ENCODE data around the gene ETV4. TPM values are rescaled to one million over a fixed set of nuclear protein-coding genes. Genes with fewer than 3 reads are reported as not detected.
A peak's percentile ranks its signal among the peaks of the same experiment; 100 is the strongest.

Gene ETV4
- total RNA-seq, 6 experiments from 2014 or later, result 0.42 to 1.4 (median 0.80) TPM; not detected in 1

- Histone ChIP-seq H3K4me1 (peaks cover 0 to 4% (median 0%) of the 10 kb centered on the region in 4 donors), H3K4me3 (no peak overlapping the region), H3K27me3 (no peaks in the 10 kb centered on the region), H3K36me3 (no peaks in the 10 kb centered on the region), H3K27ac (no peak overlapping the region), H3K9me3 (no peaks in the 10 kb centered on the region)
- intact Hi-C loops (cut with DNase I), result no loop called here
- DNase-seq, result no peak
- WGBS (ENCODE audit: insufficient coverage, low coverage, low lambda C conversion rate, missing lambda C conversion rate), result 86% methylated on average over 5 of the region's 7 CpGs
- no peak for TF ChIP-seq CTCF (IDR thresholded peaks at IDR 0.05)
- peak in 1 of 4 donors; percentile 14 for ATAC-seq
Observed at GRCh38 chr17:43560461-43561427, 14.6 kb upstream of the ETV4 start.

DNA sequence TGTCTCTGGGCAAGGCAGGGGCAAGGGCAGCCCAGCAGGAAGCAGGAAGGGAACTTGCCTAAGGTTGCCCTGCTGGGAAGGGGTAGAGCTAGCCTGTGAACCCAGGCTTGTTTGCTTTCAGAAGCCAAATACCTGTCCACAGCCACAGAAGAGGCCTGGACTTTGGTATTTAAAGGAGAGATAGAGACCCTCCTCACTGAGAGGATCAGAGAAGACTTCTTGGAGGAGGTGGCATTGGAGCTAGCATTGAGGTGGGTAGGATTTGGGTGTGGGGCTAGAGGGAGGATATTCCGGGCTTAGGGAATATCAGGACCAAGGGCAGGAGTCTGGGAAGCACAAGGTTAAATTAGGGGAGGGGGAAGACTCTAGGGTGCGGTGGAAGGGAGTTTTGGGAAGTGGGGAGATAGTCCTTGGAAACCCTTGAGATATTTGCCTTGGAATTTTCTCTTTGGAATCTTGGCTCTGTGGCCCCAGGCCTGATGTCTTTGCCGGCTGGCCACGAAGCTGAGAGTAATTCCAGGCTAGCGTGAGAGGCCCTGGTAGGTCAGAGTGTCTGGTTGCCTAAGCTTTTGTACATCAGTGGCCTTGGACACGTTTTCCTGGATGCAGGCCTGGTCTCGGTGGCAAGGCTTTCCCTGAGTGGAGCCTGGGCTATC, 13.1 kb upstream of the ETV4 start:
- 76% methylated on average over 4 of the region's 7 CpGs for WGBS (ENCODE audit: insufficient coverage, low coverage, low lambda C conversion rate, missing lambda C conversion rate)
- peaks cover 0 to 4% (median 0%) of the 10 kb centered on the region in 4 donors for H3K4me1 ChIP-seq
- no peak for DNase-seq
- no peaks in the 10 kb centered on the region for H3K27me3 ChIP-seq
- H3K27ac ChIP-seq, result no peak overlapping the region
- ATAC-seq, result peak in 2 of 4 donors; percentile 15 to 43
- TF ChIP-seq POLR2A (IDR thresholded peaks at IDR 0.05) (no peak), CTCF (IDR thresholded peaks at IDR 0.05) (no peak)
- intact Hi-C loops (cut with DNase I), result no loop called here
- no peaks in the 10 kb centered on the region for H3K36me3 ChIP-seq
- no peaks in the 10 kb centered on the region for H3K9me3 ChIP-seq
- H3K4me3 ChIP-seq, result no peak overlapping the region

GRCh38 chr17:43558805-43559160, 12.6 kb upstream of the ETV4 start:
- Histone ChIP-seq H3K27ac (no peak overlapping the region), H3K4me1 (peaks cover 0 to 4% (median 0%) of the 10 kb centered on the region in 4 donors)
- TF ChIP-seq POLR2A (IDR thresholded peaks at IDR 0.05) (no peak), CTCF (IDR thresholded peaks at IDR 0.05) (no peak)

DNA sequence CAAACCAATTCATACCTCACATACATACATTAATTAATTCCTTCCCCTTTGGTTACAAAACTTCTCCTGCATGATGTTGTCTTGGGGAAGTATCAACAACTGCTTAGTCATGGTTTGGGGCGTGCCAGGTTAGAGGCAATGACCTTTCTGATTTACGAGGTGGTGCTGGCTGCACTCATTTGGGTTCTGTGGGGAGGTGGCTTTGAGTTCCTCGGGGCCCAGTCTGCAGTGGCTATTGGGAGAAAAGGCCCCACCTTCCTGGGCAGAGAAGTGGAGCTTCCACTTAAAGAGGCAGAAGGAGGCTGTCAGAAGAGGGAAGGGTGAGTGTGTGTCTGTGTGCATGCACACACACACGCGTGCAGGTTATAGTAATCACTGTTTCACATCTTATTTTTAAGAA, 10.2 kb upstream of the ETV4 start:
- H3K4me1 ChIP-seq, result peaks cover 0 to 4% (median 0%) of the 10 kb centered on the region in 4 donors
- ATAC-seq (peak; percentile 41 to 85 (median 67)), DNase-seq (no peak)
- intact Hi-C loops (cut with DNase I), result no loop called here
- H3K27ac ChIP-seq, result no peak overlapping the region
- no peaks in the 10 kb centered on the region for H3K9me3 ChIP-seq
- no peaks in the 10 kb centered on the region for H3K36me3 ChIP-seq
- H3K27me3 ChIP-seq, result no peaks in the 10 kb centered on the region
- WGBS (ENCODE audit: insufficient coverage, low coverage, low lambda C conversion rate, missing lambda C conversion rate), result 41% methylated on average over 5 of the region's 5 CpGs
- TF ChIP-seq POLR2A (IDR thresholded peaks at IDR 0.05) (no peak), CTCF (IDR thresholded peaks at IDR 0.05) (no peak)
- H3K4me3 ChIP-seq, result no peak overlapping the region

More at GRCh38 chr17:43558805-43559160, 12.6 kb upstream of the ETV4 start:
- Histone ChIP-seq H3K9me3 (no peaks in the 10 kb centered on the region), H3K36me3 (no peaks in the 10 kb centered on the region), H3K27me3 (no peaks in the 10 kb centered on the region), H3K4me3 (no peak overlapping the region)
- no peak for DNase-seq
- intact Hi-C loops (cut with DNase I), result no loop called here
- WGBS (ENCODE audit: insufficient coverage, low coverage, low lambda C conversion rate, missing lambda C conversion rate), result 86% methylated on average over 5 of the region's 5 CpGs
- no peak for ATAC-seq
